ENCODE data around the gene DDX39A.

GRCh38 chr19:14463747-14464146 is 44.6 kb upstream of the DDX39A start:
- TF ChIP-seq POLR2A (IDR thresholded peaks at IDR 0.05) (no peak), CTCF (IDR thresholded peaks at IDR 0.05) (no peak)

Data from vagina (tissue), 2 donors.